HG02885 (cell line): ENCODE data around the gene SELENOI.

Experiments used
- ATAC-seq: cut with Tn5 transposase; IDR thresholded peaks from one replicate; pipeline ENCODE4 v1.9.1; 2021; ENCODE audit warnings: mild to moderate bottlenecking; ENCODE audit not compliant: unreplicated experiment, poor library complexity

SELENOI gene

GRCh38 chr2:26444236-26444635 is 98.3 kb downstream of the SELENOI start:
- no peak for ATAC-seq
